ENCODE measurements around the gene NLRP5. TPM values are rescaled to one million over a fixed set of nuclear protein-coding genes. Genes with fewer than 3 reads are reported as not detected.

Gene NLRP5
- polyA plus RNA-seq, 3 donors = not detected

DNA sequence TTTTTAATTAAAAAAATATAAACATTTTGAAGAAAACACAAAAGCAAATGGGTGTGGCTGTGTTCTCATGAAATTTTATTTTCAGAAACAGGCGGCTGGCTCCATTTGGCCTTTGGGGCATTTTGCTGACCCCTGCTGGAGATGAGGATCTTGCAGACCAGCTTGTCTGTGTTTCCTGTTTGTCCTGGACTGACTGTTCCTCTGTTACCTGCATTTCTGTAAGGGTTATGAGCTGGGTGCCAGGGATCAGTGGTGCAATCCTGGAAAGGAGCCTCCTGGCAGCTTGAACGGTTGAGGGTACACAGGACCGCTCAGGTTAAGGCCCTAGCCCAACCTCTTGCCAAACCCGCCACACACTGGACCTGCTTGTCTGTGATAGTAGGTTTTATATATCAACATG is 84.6 kb downstream of the NLRP5 start:
- no peak for DNase-seq
- H3K27ac ChIP-seq (ENCODE audit: low read depth in 1 of 2, low read length in 2 of 2) = no peak overlapping the region
- no peak overlapping the region for H2AFZ ChIP-seq (ENCODE audit: insufficient read depth, low read depth, low read length, poor library complexity, severe bottlenecking)
- H3K27me3 ChIP-seq (ENCODE audit: control insufficient read depth in 2 of 2, insufficient read depth in 2 of 2, low read length in 2 of 2) = peaks cover 0 to 8% of the 10 kb centered on the region in 2 donors
- H3K4me3 ChIP-seq (replicated peaks in 1 of 3; ENCODE audit: low read depth in 2 of 3, low read length in 3 of 3) = no peak overlapping the region
- H3K4me2 ChIP-seq (replicated peaks; ENCODE audit: extremely low read depth, low read length, poor library complexity, severe bottlenecking) = no peak overlapping the region
- no peaks in the 10 kb centered on the region for H3K36me3 ChIP-seq (replicated peaks in 1 of 2; ENCODE audit: control insufficient read depth in 1 of 2, insufficient read depth in 2 of 2, low read length in 2 of 2)
- peaks cover 7% of the 10 kb centered on the region in 2 donors for H3K4me1 ChIP-seq (ENCODE audit: control insufficient read depth in 1 of 2, insufficient read depth in 2 of 2, low read length in 2 of 2)
- intact Hi-C loops (cut with micrococcal nuclease) = no loop called here
- H3K9me3 ChIP-seq (replicated peaks in 1 of 2; ENCODE audit: control insufficient read depth in 1 of 2, insufficient read depth in 1 of 2, low read length in 2 of 2) = no peaks in the 10 kb centered on the region
- H3K36me3 Mint-ChIP-seq = no peaks in the 10 kb centered on the region
- peaks cover 8% of the 10 kb centered on the region for H3K4me1 Mint-ChIP-seq
- H3K27ac Mint-ChIP-seq = no peak overlapping the region
- H3K4me3 Mint-ChIP-seq = no peak overlapping the region
- H4K20me1 ChIP-seq (ENCODE audit: insufficient read depth, low read length) = no peaks in the 10 kb centered on the region
- TF ChIP-seq, protein P1, sequence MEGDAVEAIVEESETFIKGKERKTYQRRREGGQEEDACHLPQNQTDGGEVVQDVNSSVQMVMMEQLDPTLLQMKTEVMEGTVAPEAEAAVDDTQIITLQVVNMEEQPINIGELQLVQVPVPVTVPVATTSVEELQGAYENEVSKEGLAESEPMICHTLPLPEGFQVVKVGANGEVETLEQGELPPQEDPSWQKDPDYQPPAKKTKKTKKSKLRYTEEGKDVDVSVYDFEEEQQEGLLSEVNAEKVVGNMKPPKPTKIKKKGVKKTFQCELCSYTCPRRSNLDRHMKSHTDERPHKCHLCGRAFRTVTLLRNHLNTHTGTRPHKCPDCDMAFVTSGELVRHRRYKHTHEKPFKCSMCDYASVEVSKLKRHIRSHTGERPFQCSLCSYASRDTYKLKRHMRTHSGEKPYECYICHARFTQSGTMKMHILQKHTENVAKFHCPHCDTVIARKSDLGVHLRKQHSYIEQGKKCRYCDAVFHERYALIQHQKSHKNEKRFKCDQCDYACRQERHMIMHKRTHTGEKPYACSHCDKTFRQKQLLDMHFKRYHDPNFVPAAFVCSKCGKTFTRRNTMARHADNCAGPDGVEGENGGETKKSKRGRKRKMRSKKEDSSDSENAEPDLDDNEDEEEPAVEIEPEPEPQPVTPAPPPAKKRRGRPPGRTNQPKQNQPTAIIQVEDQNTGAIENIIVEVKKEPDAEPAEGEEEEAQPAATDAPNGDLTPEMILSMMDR (IDR thresholded peaks at IDR 0.05) = peak; percentile 17
- 85% methylated on average over 3 of the region's 4 CpGs for WGBS (ENCODE audit: insufficient coverage)
- H3K9ac ChIP-seq (ENCODE audit: insufficient read depth, low read length, poor library complexity, severe bottlenecking) = no peak overlapping the region
- H3K79me2 ChIP-seq (ENCODE audit: insufficient read depth, low read length) = no peaks in the 10 kb centered on the region
- peaks cover 2 to 9% (median 6%) of the 10 kb centered on the region in 3 donors for H3K27me3 Mint-ChIP-seq (ENCODE audit: low read depth in 3 of 3)
- H3K9me3 Mint-ChIP-seq = no peaks in the 10 kb centered on the region

- no peak overlapping the region for H3K9ac ChIP-seq (ENCODE audit: insufficient read depth, low read length, poor library complexity, severe bottlenecking)
- intact Hi-C loops (cut with micrococcal nuclease) = loop anchor here (2.0 to 5.0 kb wide), 2 partner anchors 96 to 276 kb away; no protein-coding TSS in a partner anchor
- H3K27me3 Mint-ChIP-seq (ENCODE audit: low read depth in 3 of 3) = peaks cover 5 to 20% (median 11%) of the 10 kb centered on the region in 3 donors
- TF ChIP-seq, protein P1 (IDR thresholded peaks at IDR 0.05) = peak; percentile 94
- H3K4me2 ChIP-seq (replicated peaks; ENCODE audit: extremely low read depth, low read length, poor library complexity, severe bottlenecking) = no peak overlapping the region
- no peaks in the 10 kb centered on the region for H3K36me3 Mint-ChIP-seq
- no peak overlapping the region for H3K4me3 Mint-ChIP-seq
- H4K20me1 ChIP-seq (ENCODE audit: insufficient read depth, low read length) = no peaks in the 10 kb centered on the region
- no peaks in the 10 kb centered on the region for H3K36me3 ChIP-seq (replicated peaks in 1 of 2; ENCODE audit: control insufficient read depth in 1 of 2, insufficient read depth in 2 of 2, low read length in 2 of 2)
- H3K9me3 ChIP-seq (replicated peaks in 1 of 2; ENCODE audit: control insufficient read depth in 1 of 2, insufficient read depth in 1 of 2, low read length in 2 of 2) = no peaks in the 10 kb centered on the region
- WGBS (ENCODE audit: insufficient coverage) = 37% methylated on average over 4 of the region's 5 CpGs
- H3K27me3 ChIP-seq (ENCODE audit: control insufficient read depth in 2 of 2, insufficient read depth in 2 of 2, low read length in 2 of 2) = no peaks in the 10 kb centered on the region
- H3K9me3 Mint-ChIP-seq = peaks cover 0 to 5% (median 1%) of the 10 kb centered on the region in 7 donors
- no peak overlapping the region for H2AFZ ChIP-seq (ENCODE audit: insufficient read depth, low read depth, low read length, poor library complexity, severe bottlenecking)
- DNase-seq = peak; percentile 34 to 56 (median 56)
- H3K4me1 Mint-ChIP-seq = peaks cover 9% of the 10 kb centered on the region
- H3K27ac ChIP-seq (ENCODE audit: low read depth in 1 of 2, low read length in 2 of 2) = no peak overlapping the region
- H3K4me3 ChIP-seq (replicated peaks in 1 of 3; ENCODE audit: low read depth in 2 of 3, low read length in 3 of 3) = no peak overlapping the region
- no peaks in the 10 kb centered on the region for H3K79me2 ChIP-seq (ENCODE audit: insufficient read depth, low read length)
- no peak overlapping the region for H3K27ac Mint-ChIP-seq
- peaks cover 9% of the 10 kb centered on the region in 2 donors for H3K4me1 ChIP-seq (ENCODE audit: control insufficient read depth in 1 of 2, insufficient read depth in 2 of 2, low read length in 2 of 2)
Observed at GRCh38 chr19:56076498-56076897, 89.9 kb downstream of the NLRP5 start.

All from CD14-positive monocyte (primary cell).